NT2/D1 (cell line): Measurements from ENCODE around the gene THBD.

ENCODE experiments used
- DNase-seq: peaks from one replicate; pipeline ENCODE4 v3.0.0-alpha.2; 2011; ENCODE audit warnings: low read depth, low spot score
- H3K27me3 ChIP-seq: 2 replicates; pipeline ENCODE4 v1.6.0; 2011; ENCODE audit warnings: mild to moderate bottlenecking; ENCODE audit not compliant: insufficient read length, insufficient read depth
- H3K36me3 ChIP-seq: 2 replicates; pipeline ENCODE4 v1.6.1; 2011; ENCODE audit warnings: mild to moderate bottlenecking, low read length, mixed read lengths; ENCODE audit not compliant: insufficient read depth, insufficient read length
- H3K4me1 ChIP-seq: 2 replicates; pipeline ENCODE4 v1.5.1; 2011; ENCODE audit not compliant: insufficient read depth, insufficient read length
- H3K4me3 ChIP-seq: 2 replicates; pipeline ENCODE4 v1.5.1; 2011; ENCODE audit warnings: low read depth; ENCODE audit not compliant: insufficient read length
- H3K9ac ChIP-seq: 2 replicates; pipeline ENCODE4 v1.6.0; 2011; ENCODE audit warnings: low read depth; ENCODE audit not compliant: insufficient read length
- H3K9me3 ChIP-seq: 2 replicates; pipeline ENCODE4 v1.5.1; 2011; ENCODE audit warnings: mild to moderate bottlenecking, low read length; ENCODE audit not compliant: insufficient read depth
- SUZ12 ChIP-seq: IDR thresholded peaks from 2 replicates; pipeline ENCODE4 v1.6.1; 2011; ENCODE audit not compliant: insufficient read length, insufficient read depth; ENCODE audit errors: extremely low read depth
- YY1 ChIP-seq: IDR thresholded peaks from 2 replicates; pipeline ENCODE4 v1.6.1; 2011; ENCODE audit not compliant: insufficient read length, insufficient read depth
- ZNF274 ChIP-seq: IDR thresholded peaks from 2 replicates; pipeline ENCODE4 v1.6.1; 2011; ENCODE audit warnings: mild to moderate bottlenecking, low read depth, low read length

The THBD gene

DNA sequence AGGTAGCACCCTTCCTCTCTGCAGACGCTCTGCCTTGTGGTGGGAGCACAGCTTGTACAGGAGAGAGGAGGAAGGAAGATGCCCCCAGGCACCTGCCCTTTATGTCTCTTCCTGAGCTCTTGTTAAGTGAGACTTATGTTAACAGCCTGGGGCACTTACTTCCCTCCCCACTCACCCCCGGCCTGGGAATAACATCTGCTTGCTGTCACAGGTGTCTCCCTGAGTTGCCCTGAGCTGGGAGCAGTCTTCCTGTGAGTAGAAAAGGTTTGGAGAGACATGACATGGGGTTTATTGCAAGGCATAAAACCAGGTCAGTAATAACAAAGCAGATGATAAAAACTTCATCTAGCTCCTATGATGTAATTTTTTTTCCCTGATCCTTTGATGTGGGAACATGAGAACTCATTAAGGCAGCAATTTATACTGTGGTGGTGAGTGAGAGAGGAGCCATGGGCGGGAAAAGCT is 12.4 kb downstream of the THBD start:
- TF ChIP-seq SUZ12 (no peak), ZNF274 (no peak), YY1 (no peak)
- Histone ChIP-seq H3K27me3 (peaks cover 69% of the 10 kb centered on the region), H3K9me3 (no peaks in the 10 kb centered on the region), H3K4me3 (no peak overlapping the region), H3K36me3 (no peaks in the 10 kb centered on the region), H3K4me1 (no peaks in the 10 kb centered on the region), H3K9ac (no peak overlapping the region)
- no peak for DNase-seq

- Histone ChIP-seq H3K27me3 (peaks cover 69% of the 10 kb centered on the region), H3K4me3 (no peak overlapping the region), H3K9me3 (no peaks in the 10 kb centered on the region), H3K9ac (no peak overlapping the region), H3K36me3 (no peaks in the 10 kb centered on the region), H3K4me1 (no peaks in the 10 kb centered on the region)
- TF ChIP-seq YY1 (no peak), ZNF274 (no peak), SUZ12 (no peak)
- DNase-seq: no peak
Observed at GRCh38 chr20:23036371-23036770, 13.1 kb downstream of the THBD start.

- Histone ChIP-seq H3K4me3 (peak overlapping the region; percentile 21), H3K4me1 (no peaks in the 10 kb centered on the region), H3K9me3 (no peaks in the 10 kb centered on the region), H3K27me3 (peaks cover 69% of the 10 kb centered on the region), H3K36me3 (no peaks in the 10 kb centered on the region), H3K9ac (no peak overlapping the region)
- TF ChIP-seq YY1 (no peak), ZNF274 (no peak)
- DNase-seq: no peak
Observed at GRCh38 chr20:23035731-23036130, 13.7 kb downstream of the THBD start.

DNA sequence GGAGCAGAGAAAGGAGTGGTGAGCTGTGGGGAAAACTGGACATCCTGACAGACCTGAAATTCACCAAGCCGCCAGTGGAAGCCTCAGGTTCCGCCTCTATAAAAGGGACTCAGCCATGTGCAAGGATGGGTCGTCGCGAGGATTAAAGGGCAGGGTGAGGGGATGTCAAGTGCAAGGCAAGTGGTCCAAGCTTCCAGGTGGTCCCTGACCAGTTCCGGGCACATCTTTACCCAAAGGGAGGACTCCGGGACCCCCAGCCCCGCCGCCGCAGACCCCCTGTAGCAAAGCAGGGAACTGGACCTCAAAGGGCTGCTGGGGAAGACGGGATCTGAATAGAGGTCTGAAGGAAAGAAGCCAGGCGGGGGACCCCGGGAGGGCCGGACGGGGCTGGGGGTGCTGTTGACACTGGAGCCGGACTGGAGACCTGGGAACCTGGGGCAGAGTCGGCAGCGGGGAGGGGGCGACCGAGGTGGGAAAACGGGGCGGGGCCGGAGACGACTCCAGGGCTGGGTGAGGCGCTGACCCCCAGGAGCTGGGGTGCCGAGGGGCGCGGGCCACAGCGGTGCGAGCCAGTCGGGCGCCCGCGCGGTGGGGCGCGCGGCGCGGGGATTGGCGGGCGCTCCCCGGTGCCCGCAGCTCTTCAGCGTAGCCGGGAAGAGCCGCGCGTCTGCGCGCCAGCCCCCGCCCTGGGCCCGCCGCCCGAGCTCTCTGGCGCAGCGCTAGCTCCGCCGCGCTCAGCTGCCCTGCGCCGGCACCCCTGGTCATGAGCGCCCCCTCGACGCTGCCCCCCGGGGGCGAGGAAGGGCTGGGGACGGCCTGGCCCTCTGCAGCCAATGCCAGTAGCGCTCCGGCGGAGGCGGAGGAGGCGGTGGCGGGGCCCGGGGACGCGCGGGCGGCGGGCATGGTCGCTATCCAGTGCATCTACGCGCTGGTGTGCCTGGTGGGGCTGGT is 14.5 kb downstream of the THBD start, which contains the start of gene SSTR4:
Gene SSTR4 (plus strand): TSS at position 592 of the 951 bp plus-strand sequence. CDS start 172 bp downstream, at position 764.
- Histone ChIP-seq H3K4me1 (no peaks in the 10 kb centered on the region), H3K9ac (no peak within 1 kb of the TSS), H3K27me3 (peaks cover 69% of the 10 kb centered on the region), H3K9me3 (no peaks in the 10 kb centered on the region), H3K36me3 (no peaks in the 10 kb centered on the region), H3K4me3 (peak within 1 kb of the TSS; percentile 21)
- no peak for DNase-seq
- no peak for TF ChIP-seq YY1
- peak; percentile 68 for TF ChIP-seq SUZ12
- no peak for TF ChIP-seq ZNF274

DNA sequence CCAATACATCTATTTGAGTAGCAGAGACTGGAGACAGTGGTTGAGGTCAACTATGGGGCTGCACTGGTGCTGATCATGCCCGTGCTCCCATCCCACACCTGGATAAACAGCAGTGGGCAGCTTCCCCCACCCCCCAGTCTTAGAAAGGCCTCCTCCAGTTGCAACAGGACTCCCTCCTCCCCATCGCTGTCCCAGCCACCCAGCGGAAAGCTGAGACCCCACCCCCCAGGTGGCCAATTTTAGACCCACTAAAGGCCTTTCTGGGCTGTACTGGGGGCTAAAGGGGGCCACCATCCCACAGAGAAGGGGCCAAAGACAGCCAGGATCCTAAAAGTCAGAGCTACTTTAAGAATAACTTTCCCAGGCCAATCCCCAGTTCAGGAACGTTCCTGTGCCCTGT is 15.6 kb downstream of the THBD start:
- Histone ChIP-seq H3K9ac (no peak overlapping the region), H3K36me3 (no peaks in the 10 kb centered on the region), H3K4me1 (no peaks in the 10 kb centered on the region), H3K4me3 (no peak overlapping the region), H3K9me3 (no peaks in the 10 kb centered on the region), H3K27me3 (peaks cover 64% of the 10 kb centered on the region)
- DNase-seq: no peak
- no peak for TF ChIP-seq SUZ12
- TF ChIP-seq YY1: no peak
- no peak for TF ChIP-seq ZNF274

DNA sequence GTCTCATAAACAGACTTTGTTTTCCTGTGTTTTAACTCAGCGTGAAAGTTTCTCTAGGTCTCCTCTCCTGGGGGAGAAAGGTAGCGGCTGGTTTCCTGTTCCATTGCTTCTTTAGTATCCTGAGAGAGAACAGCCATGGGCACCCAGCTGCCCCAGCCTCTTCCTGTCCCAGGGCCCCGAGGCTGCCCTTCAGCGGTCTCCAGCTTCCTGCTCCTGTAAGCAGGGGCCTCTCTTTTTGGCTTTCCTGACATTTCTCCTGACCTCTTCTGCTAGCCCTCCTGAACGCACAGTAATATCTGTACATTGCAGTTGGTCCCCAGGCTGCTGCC is 16.8 kb downstream of the THBD start:
- no peaks in the 10 kb centered on the region for H3K4me1 ChIP-seq
- no peaks in the 10 kb centered on the region for H3K9me3 ChIP-seq
- no peaks in the 10 kb centered on the region for H3K36me3 ChIP-seq
- no peak for TF ChIP-seq SUZ12
- TF ChIP-seq ZNF274: no peak
- TF ChIP-seq YY1: no peak
- no peak for DNase-seq
- no peak overlapping the region for H3K4me3 ChIP-seq
- peaks cover 54% of the 10 kb centered on the region for H3K27me3 ChIP-seq
- H3K9ac ChIP-seq: no peak overlapping the region

DNA sequence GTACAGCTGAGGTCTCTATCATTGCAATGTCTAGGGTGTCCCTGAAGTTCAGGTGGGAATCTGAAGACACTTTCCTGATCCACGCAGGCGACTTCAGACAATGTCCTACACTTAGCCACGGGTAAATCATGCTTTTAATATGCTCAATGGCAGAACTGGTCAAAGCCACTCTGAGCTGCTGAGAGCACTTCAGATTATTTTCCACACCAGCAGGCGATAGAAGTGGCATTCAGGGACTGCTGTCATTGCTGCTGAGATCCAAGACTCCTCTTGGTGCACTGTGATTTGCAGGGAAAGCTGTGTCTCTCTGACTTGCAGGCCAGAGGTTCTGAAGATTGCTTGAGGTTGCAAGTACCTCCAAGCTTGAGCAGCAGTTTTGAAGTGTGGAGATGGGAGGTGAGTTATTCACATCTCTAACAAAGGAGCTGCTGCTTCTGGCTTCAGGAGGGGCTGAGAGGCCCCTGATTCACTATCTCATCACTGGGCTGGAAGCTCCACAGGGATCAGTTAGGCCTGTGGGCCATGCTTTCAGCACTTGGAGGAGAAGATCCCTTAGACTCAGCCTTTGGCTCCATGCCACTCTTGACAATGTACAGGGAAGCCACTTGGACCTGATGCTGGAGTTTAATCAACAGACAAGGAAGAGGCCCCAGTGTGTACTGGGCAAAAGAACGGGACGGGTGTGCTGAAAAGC is 17.3 kb downstream of the THBD start:
- no peak for DNase-seq
- Histone ChIP-seq H3K36me3 (no peaks in the 10 kb centered on the region), H3K4me3 (no peak overlapping the region), H3K9me3 (no peaks in the 10 kb centered on the region), H3K4me1 (no peaks in the 10 kb centered on the region), H3K9ac (no peak overlapping the region), H3K27me3 (peaks cover 49% of the 10 kb centered on the region)
- no peak for TF ChIP-seq SUZ12
- no peak for TF ChIP-seq YY1
- no peak for TF ChIP-seq ZNF274
